WERI-Rb-1 (cell line): ENCODE results near the gene EIF6.

Experiments used
- DNase-seq: peaks from one replicate; pipeline ENCODE4 v3.0.0-alpha.2; 2020
- H3K27ac ChIP-seq: fragments of 250-450 bp; sonication (Bioruptor Pico); 2 replicates; pipeline ENCODE4 v1.5.1; 2020; ENCODE audit warnings: mild to moderate bottlenecking, moderate library complexity
- H3K27me3 ChIP-seq: fragments of 250-450 bp; sonication (Bioruptor Pico); 2 replicates; pipeline ENCODE4 v1.5.1; 2021; ENCODE audit warnings: mild to moderate bottlenecking, low read depth, moderate library complexity; ENCODE audit not compliant: insufficient read depth, severe bottlenecking
- H3K36me3 ChIP-seq: fragments of 250-450 bp; sonication (Bioruptor Pico); 2 replicates; pipeline ENCODE4 v1.5.1; 2020; ENCODE audit warnings: mild to moderate bottlenecking, moderate library complexity
- H3K4me3 ChIP-seq: 2 replicates; pipeline ENCODE4 v1.5.1; 2011; ENCODE audit warnings: low read depth, mild to moderate bottlenecking, control low read depth, low read length
- H3K9me3 ChIP-seq: fragments of 250-450 bp; sonication (Bioruptor Pico); 2 replicates; pipeline ENCODE4 v1.5.1; 2021; ENCODE audit warnings: mild to moderate bottlenecking, moderate library complexity; ENCODE audit not compliant: severe bottlenecking
- TF ChIP-seq, protein P1 (sequence below): IDR thresholded peaks from 2 replicates; pipeline ENCODE4 v1.5.1; 2011; ENCODE audit warnings: low read depth, mild to moderate bottlenecking, control low read depth, inconsistent platforms, low read length

EIF6 gene

GRCh38 chr20:35284267-35284991 lies at the start of gene EIF6:
TSS of gene EIF6 (minus strand) at chr20:35284772. CDS start at chr20:35284487, 285 bp downstream.
- DNase-seq = peak; percentile 93
- Histone ChIP-seq H3K36me3 (peaks cover 40% of the 10 kb centered on the region), H3K27ac (peak within 1 kb of the TSS; percentile 71)

DNA sequence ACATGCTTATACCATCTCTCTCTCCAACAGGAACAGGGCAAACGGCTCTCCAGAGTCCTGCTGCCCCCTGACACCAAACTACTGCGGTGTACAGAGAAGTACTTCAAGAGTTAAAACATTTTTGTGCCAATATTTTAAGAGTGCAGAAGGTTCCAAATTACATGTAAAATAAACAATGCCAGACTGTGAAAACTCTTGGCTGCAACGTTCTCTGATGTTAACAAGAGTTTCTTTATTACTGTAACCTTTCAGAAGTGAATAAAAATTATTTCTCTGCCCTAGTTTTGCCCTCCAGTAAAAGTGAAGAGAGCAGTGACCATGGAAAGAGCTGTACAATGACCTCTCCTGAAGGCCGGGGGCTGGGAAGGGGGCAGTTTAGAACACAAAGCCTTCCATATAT lies 49.0 kb upstream of the EIF6 start:
- Histone ChIP-seq H3K27ac (no peak overlapping the region), H3K36me3 (0 out of 2 replicates have a peak, but pooled peaks cover 4% of the 10 kb centered on the region), H3K27me3 (no peaks in the 10 kb centered on the region), H3K9me3 (no peaks in the 10 kb centered on the region), H3K4me3 (no peak overlapping the region)
- TF ChIP-seq, protein P1, sequence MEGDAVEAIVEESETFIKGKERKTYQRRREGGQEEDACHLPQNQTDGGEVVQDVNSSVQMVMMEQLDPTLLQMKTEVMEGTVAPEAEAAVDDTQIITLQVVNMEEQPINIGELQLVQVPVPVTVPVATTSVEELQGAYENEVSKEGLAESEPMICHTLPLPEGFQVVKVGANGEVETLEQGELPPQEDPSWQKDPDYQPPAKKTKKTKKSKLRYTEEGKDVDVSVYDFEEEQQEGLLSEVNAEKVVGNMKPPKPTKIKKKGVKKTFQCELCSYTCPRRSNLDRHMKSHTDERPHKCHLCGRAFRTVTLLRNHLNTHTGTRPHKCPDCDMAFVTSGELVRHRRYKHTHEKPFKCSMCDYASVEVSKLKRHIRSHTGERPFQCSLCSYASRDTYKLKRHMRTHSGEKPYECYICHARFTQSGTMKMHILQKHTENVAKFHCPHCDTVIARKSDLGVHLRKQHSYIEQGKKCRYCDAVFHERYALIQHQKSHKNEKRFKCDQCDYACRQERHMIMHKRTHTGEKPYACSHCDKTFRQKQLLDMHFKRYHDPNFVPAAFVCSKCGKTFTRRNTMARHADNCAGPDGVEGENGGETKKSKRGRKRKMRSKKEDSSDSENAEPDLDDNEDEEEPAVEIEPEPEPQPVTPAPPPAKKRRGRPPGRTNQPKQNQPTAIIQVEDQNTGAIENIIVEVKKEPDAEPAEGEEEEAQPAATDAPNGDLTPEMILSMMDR = no peak
- no peak for DNase-seq

More at GRCh38 chr20:35284267-35284991, at the start of gene EIF6:
- Histone ChIP-seq H3K27me3 (no peaks in the 10 kb centered on the region), H3K9me3 (no peaks in the 10 kb centered on the region), H3K4me3 (peak within 1 kb of the TSS; percentile 83)
- TF ChIP-seq, protein P1 = no peak

DNA sequence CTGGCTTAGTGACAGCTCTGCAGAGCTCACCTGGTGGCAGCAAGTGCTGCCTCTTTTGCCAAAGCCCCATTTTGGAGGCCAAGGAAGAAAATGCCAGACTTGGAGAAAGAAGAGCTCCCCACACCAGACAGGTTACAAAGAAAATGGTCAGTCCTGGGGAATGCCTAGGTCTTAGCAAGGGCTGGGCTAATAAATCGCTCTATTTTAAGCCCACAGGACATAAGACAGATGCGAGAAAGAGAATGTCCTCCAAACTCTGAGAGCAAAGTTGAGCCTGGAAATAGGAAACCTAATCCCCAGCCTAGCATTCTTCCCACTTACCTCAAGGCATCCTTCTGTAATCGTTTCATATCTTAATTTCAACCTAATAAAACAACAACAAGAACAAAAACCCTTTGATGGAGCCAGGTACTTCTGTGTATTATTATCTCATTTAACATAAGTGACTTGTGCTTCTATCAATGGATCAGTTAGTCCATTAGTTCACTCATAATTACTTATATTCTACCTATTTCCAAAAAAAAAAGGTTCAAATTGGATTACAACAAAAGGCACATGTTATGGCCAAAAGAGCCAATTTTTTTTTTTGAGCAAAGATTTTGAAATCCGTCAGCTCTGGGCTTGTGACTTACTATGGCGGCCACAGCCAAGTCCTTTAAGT lies 48.1 kb upstream of the EIF6 start:
- DNase-seq = no peak
- no peaks in the 10 kb centered on the region for H3K27me3 ChIP-seq
- TF ChIP-seq, protein P1 = no peak
- H3K4me3 ChIP-seq = no peak overlapping the region
- 0 out of 2 replicates have a peak, but pooled peaks cover 4% of the 10 kb centered on the region for H3K36me3 ChIP-seq
- H3K9me3 ChIP-seq = no peaks in the 10 kb centered on the region
- no peak overlapping the region for H3K27ac ChIP-seq

GRCh38 chr20:35329435-35330139 lies 45.0 kb upstream of the EIF6 start:
- DNase-seq = peak; percentile 57
- peaks cover 4% of the 10 kb centered on the region; the same call in 1 of the 2 replicates for H3K36me3 ChIP-seq
- no peaks in the 10 kb centered on the region for H3K27me3 ChIP-seq
- TF ChIP-seq, protein P1 = peak; percentile 71
- H3K27ac ChIP-seq = no peak overlapping the region
- H3K4me3 ChIP-seq = no peak overlapping the region
- no peaks in the 10 kb centered on the region for H3K9me3 ChIP-seq

- TF ChIP-seq, protein P1 = no peak
- Histone ChIP-seq H3K27ac (no peak overlapping the region), H3K36me3 (peaks cover 4% of the 10 kb centered on the region; the same call in 1 of the 2 replicates), H3K4me3 (no peak overlapping the region), H3K9me3 (no peaks in the 10 kb centered on the region), H3K27me3 (no peaks in the 10 kb centered on the region)
- no peak for DNase-seq
These were observed 44.1 kb upstream of the EIF6 start for GRCh38 chr20:35328689-35329088.
